ENCODE measurements around the gene ELP4. TPM values are rescaled to one million over a fixed set of nuclear protein-coding genes. Genes with fewer than 3 reads are reported as not detected.

The ELP4 gene
- total RNA-seq, 4 donors from 2014 or later: 8.8 to 23.6 (median 13.5) TPM

- no peak for TF ChIP-seq POLR2A (IDR thresholded peaks at IDR 0.05)
- no peak for TF ChIP-seq CTCF (IDR thresholded peaks at IDR 0.05 in 4 of 5, conservative IDR thresholded peaks at IDR 0.05 in 1 of 5)
- no peaks in the 10 kb centered on the region for H3K4me1 ChIP-seq
- DNase-seq (no peak), ATAC-seq (no peak)
- no peaks in the 10 kb centered on the region for H3K9me3 ChIP-seq
- H3K27me3 ChIP-seq: no peaks in the 10 kb centered on the region
- no peak overlapping the region for H3K4me3 ChIP-seq
- in situ Hi-C loops (cut with MboI; ENCODE audit: low sequenced_read_pairs in 4 of 4) (no loop called here), intact Hi-C loops (cut with DNase I; ENCODE audit: low total_unique reads) (no loop called here)
- no peak overlapping the region for H3K27ac ChIP-seq
- peaks cover 0 to 5% of the 10 kb centered on the region in 2 donors for H3K36me3 ChIP-seq
Measured at GRCh38 chr11:31598454-31598853, 88.9 kb downstream of the ELP4 start.

- Histone ChIP-seq H3K4me3 (no peak overlapping the region), H3K4me1 (no peaks in the 10 kb centered on the region), H3K27me3 (no peaks in the 10 kb centered on the region), H3K27ac (no peak overlapping the region), H3K9me3 (no peaks in the 10 kb centered on the region), H3K36me3 (no peaks in the 10 kb centered on the region)
- in situ Hi-C loops (cut with MboI; ENCODE audit: low sequenced_read_pairs in 4 of 4) (no loop called here), intact Hi-C loops (cut with DNase I; ENCODE audit: low total_unique reads) (no loop called here)
- DNase-seq (no peak), ATAC-seq (no peak)
- no peak for TF ChIP-seq POLR2A (IDR thresholded peaks at IDR 0.05)
- TF ChIP-seq CTCF (IDR thresholded peaks at IDR 0.05 in 4 of 5, conservative IDR thresholded peaks at IDR 0.05 in 1 of 5): no peak
Measured at GRCh38 chr11:31601635-31602282, 92.2 kb downstream of the ELP4 start.

DNA sequence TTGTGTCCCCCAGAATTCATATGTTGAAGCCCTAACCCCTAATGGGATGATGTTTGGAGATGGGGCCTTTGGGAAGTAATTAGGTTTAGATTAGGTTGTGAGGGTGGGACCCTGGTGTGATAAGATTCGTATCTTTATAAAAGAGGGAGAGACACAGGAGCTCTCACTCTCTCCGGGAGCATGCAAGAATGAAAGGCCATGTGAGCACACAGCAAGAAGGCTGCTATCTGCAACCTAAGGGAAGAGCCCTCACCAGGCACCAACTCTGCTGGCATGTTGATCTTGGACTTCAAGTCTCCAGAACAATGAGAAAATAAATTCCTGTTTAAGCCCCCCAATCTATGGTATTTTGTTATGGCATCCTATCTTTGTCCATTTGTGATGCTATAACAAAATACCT is 97.3 kb downstream of the ELP4 start:
- ATAC-seq (no peak), DNase-seq (no peak)
- Histone ChIP-seq H3K4me3 (no peak overlapping the region), H3K27ac (no peak overlapping the region), H3K9me3 (no peaks in the 10 kb centered on the region), H3K27me3 (no peaks in the 10 kb centered on the region), H3K36me3 (no peaks in the 10 kb centered on the region), H3K4me1 (no peaks in the 10 kb centered on the region)
- intact Hi-C loops (cut with DNase I; ENCODE audit: low total_unique reads) (no loop called here), in situ Hi-C loops (cut with MboI; ENCODE audit: low sequenced_read_pairs in 4 of 4) (no loop called here)
- TF ChIP-seq CTCF (IDR thresholded peaks at IDR 0.05 in 4 of 5, conservative IDR thresholded peaks at IDR 0.05 in 1 of 5) (no peak), POLR2A (IDR thresholded peaks at IDR 0.05) (no peak)

GRCh38 chr11:31607914-31608313 is 98.3 kb downstream of the ELP4 start:
- intact Hi-C loops (cut with DNase I; ENCODE audit: low total_unique reads): no loop called here
- H3K9me3 ChIP-seq: no peaks in the 10 kb centered on the region
- H3K27ac ChIP-seq: no peak overlapping the region
- DNase-seq (no peak), ATAC-seq (no peak)
- H3K27me3 ChIP-seq: no peaks in the 10 kb centered on the region
- no peaks in the 10 kb centered on the region for H3K36me3 ChIP-seq
- H3K4me3 ChIP-seq: no peak overlapping the region
- no peaks in the 10 kb centered on the region for H3K4me1 ChIP-seq
- TF ChIP-seq CTCF (IDR thresholded peaks at IDR 0.05 in 4 of 5, conservative IDR thresholded peaks at IDR 0.05 in 1 of 5): no peak
- in situ Hi-C loops (cut with MboI; ENCODE audit: low sequenced_read_pairs in 4 of 4): no loop called here

DNA sequence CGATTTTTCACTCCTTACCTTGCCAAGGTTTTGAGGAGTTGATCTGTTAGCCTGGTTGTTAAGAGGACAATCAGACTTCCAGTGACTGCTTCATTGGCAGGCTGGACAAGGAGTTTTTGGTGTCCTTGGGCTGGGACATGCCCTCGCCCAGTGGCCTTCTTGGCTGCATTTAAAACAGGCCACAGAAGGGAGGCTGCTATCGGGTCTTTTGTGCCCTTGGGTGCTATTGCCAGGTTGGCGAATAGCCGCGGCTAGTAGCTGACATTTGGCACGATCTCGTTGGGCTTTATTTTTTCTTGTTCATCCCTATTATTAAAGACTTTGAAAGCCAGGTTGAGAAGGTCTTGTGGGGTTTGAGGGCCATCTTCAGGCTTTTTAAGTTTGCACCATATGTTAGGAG is 99.4 kb downstream of the ELP4 start:
- H3K36me3 ChIP-seq: no peaks in the 10 kb centered on the region
- intact Hi-C loops (cut with DNase I; ENCODE audit: low total_unique reads): no loop called here
- no peak for TF ChIP-seq POLR2A (IDR thresholded peaks at IDR 0.05)
- no peak for TF ChIP-seq CTCF (IDR thresholded peaks at IDR 0.05 in 4 of 5, conservative IDR thresholded peaks at IDR 0.05 in 1 of 5)
- DNase-seq (no peak), ATAC-seq (no peak)
- no peak overlapping the region for H3K4me3 ChIP-seq
- H3K9me3 ChIP-seq: no peaks in the 10 kb centered on the region
- no peaks in the 10 kb centered on the region for H3K27me3 ChIP-seq
- H3K27ac ChIP-seq: no peak overlapping the region
- H3K4me1 ChIP-seq: no peaks in the 10 kb centered on the region
- in situ Hi-C loops (cut with MboI; ENCODE audit: low sequenced_read_pairs in 4 of 4): no loop called here
